Activated T-cell treated with anti-CD3 and anti-CD28 coated beads, Interleukin-2, amount 50 U/mL, for 4 hours (primary cell): ENCODE data around the gene TRIM50. TPM values are rescaled to one million over a fixed set of nuclear protein-coding genes. Genes with fewer than 3 reads are reported as not detected.
A peak's percentile ranks its signal among the peaks of the same experiment; 100 is the strongest.

Experiments
- ATAC-seq, 2 donors: fragments of 200-7000 bp; cut with Tn5 transposase; one replicate each; pipeline ENCODE4 v1.10.0; 2021
- DNase-seq: peaks from one replicate; pipeline ENCODE4 v3.0.0-alpha.2; 2020
- H3K27me3 Mint-ChIP-seq: one replicate; pipeline ENCODE4 v1.8.0; 2021; ENCODE audit warnings: low read depth, mixed read lengths
- H3K36me3 Mint-ChIP-seq: one replicate; pipeline ENCODE4 v1.8.0; 2022; ENCODE audit warnings: mixed read lengths; ENCODE audit not compliant: insufficient read depth
- H3K4me1 Mint-ChIP-seq: one replicate; pipeline ENCODE4 v1.8.0; 2021; ENCODE audit warnings: low read depth, mixed read lengths
- H3K4me3 Mint-ChIP-seq: one replicate; pipeline ENCODE4 v1.8.0; 2021; ENCODE audit warnings: mild to moderate bottlenecking, moderate library complexity, mixed read lengths
- H3K9me3 Mint-ChIP-seq: one replicate; pipeline ENCODE4 v1.8.0; 2021; ENCODE audit warnings: mixed read lengths
- total RNA-seq, 3 donors: library from RNA; stranded (reverse); gene quantifications; one replicate each; pipeline ENCODE4 v1.2.1, GENCODE V29; 2021

The TRIM50 gene
- total RNA-seq, 3 donors from 2014 or later: not detected

DNA sequence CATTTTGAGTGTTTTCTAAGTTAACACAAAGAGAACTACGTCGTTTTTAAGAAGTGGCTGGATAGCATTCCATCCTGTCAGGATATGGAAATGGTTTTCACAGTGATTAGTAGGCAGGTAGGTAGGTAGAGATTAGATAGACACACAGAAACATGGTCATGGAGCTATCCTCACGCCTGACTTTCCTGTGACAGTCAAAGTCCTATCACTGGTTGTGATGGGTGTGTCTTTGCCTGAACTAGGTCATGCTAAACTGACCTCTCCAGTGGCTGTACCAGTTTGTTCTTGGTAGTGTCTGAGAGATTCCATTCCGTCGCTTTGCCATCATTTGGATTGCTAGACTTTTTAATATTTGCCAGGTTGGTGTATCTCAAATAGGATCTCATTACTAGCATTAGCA is 28.3 kb upstream of the TRIM50 start:
- DNase-seq: no peak
- H3K4me3 Mint-ChIP-seq: no peak overlapping the region
- peaks cover 7% of the 10 kb centered on the region for H3K9me3 Mint-ChIP-seq
- peaks cover 17% of the 10 kb centered on the region for H3K27me3 Mint-ChIP-seq
- no peaks in the 10 kb centered on the region for H3K36me3 Mint-ChIP-seq
- H3K4me1 Mint-ChIP-seq: peaks cover 3% of the 10 kb centered on the region
- ATAC-seq: no peak

GRCh38 chr7:73354821-73355220 is 26.9 kb upstream of the TRIM50 start:
- Mint-ChIP-seq H3K27me3 (peaks cover 9% of the 10 kb centered on the region), H3K36me3 (no peaks in the 10 kb centered on the region), H3K9me3 (peaks cover 7% of the 10 kb centered on the region), H3K4me1 (peaks cover 3% of the 10 kb centered on the region), H3K4me3 (no peak overlapping the region)
- no peak for DNase-seq
- ATAC-seq: no peak

DNA sequence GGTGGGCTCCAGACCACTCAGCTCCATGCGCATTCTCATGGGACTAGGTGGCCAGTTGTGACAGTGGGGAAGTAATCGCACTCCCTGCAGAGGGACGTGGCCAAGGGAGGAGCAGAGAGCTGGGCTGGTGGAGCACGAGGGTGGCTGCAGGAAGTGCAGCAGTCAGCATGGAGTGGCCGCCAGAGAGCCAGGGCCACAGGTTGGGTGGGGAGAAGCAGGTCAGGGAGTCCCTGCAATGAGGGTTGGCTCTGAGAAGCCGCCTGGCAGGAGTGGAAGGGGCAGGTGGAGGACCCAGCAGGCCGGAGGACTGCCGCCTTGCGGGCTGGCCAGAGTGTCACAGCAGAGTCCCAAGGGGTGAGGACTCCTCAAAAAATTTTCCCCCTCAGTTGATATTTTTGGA is 26.3 kb upstream of the TRIM50 start:
- no peak overlapping the region for H3K4me3 Mint-ChIP-seq
- peaks cover 7% of the 10 kb centered on the region for H3K9me3 Mint-ChIP-seq
- DNase-seq (no peak), ATAC-seq (no peak)
- no peaks in the 10 kb centered on the region for H3K36me3 Mint-ChIP-seq
- H3K27me3 Mint-ChIP-seq: peaks cover 5% of the 10 kb centered on the region
- peaks cover 3% of the 10 kb centered on the region for H3K4me1 Mint-ChIP-seq

DNA sequence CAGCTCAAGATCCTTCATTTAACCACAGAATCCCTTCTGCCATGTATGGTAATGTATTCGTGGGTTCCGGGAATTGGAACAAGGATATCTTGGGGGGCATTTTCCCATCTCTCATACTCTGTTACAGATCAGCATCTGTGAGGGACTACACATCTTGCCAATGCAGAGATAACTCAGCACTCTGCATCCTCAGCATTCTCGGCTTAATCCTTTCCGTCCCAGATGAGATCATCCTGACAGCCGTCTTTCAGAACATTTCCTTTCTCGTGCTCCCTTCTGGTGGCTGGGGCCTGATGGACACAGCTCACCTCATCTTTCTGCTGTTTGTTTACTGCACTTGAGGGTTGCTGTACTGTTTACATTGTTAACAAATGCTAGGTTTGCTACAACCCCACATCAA is 25.4 kb upstream of the TRIM50 start:
- no peak for DNase-seq
- H3K36me3 Mint-ChIP-seq: no peaks in the 10 kb centered on the region
- peaks cover 4% of the 10 kb centered on the region for H3K27me3 Mint-ChIP-seq
- peaks cover 3% of the 10 kb centered on the region for H3K4me1 Mint-ChIP-seq
- ATAC-seq: no peak
- H3K4me3 Mint-ChIP-seq: no peak overlapping the region
- peaks cover 7% of the 10 kb centered on the region for H3K9me3 Mint-ChIP-seq

DNA sequence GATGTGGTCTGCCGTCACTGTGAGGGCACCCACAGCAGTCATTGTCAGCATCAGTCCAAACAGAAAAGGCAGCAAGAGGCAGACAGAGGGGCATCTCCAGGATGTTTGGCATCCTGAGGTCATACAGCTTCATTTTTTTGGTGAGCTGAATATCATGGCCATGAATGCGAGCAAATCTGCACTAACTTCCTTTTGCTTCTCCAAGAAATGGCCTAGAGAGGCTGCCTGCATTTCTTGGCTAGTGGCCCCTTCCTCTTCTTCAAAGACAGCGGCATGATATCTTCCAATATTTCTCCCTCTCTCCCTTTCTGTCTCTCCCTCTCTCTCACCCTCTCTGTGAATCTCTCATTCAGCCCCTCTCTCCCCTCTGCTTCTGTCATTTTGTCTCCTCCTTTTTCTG is 24.9 kb upstream of the TRIM50 start:
- ATAC-seq: no peak

GRCh38 chr7:73351447-73352167 is 23.7 kb upstream of the TRIM50 start:
- peak in 1 of 2 donors; percentile 34 for ATAC-seq
- Mint-ChIP-seq H3K4me1 (no peaks in the 10 kb centered on the region), H3K36me3 (no peaks in the 10 kb centered on the region), H3K4me3 (no peak overlapping the region), H3K27me3 (no peaks in the 10 kb centered on the region), H3K9me3 (peaks cover 7% of the 10 kb centered on the region)
- no peak for DNase-seq

More for the DNA sequence above, 24.9 kb upstream of the TRIM50 start:
- Mint-ChIP-seq H3K9me3 (peaks cover 7% of the 10 kb centered on the region), H3K4me1 (no peaks in the 10 kb centered on the region), H3K4me3 (no peak overlapping the region), H3K36me3 (no peaks in the 10 kb centered on the region), H3K27me3 (peaks cover 4% of the 10 kb centered on the region)
- no peak for DNase-seq

- Mint-ChIP-seq H3K4me3 (no peak overlapping the region), H3K9me3 (peaks cover 7% of the 10 kb centered on the region), H3K27me3 (peaks cover 4% of the 10 kb centered on the region), H3K36me3 (no peaks in the 10 kb centered on the region), H3K4me1 (no peaks in the 10 kb centered on the region)
- DNase-seq (no peak), ATAC-seq (no peak)
These were observed 22.6 kb upstream of the TRIM50 start for GRCh38 chr7:73350306-73351068.

GRCh38 chr7:73349763-73350162 is 21.9 kb upstream of the TRIM50 start:
- Mint-ChIP-seq H3K27me3 (peaks cover 5% of the 10 kb centered on the region), H3K36me3 (no peaks in the 10 kb centered on the region), H3K4me1 (no peaks in the 10 kb centered on the region), H3K4me3 (no peak overlapping the region), H3K9me3 (peaks cover 7% of the 10 kb centered on the region)
- ATAC-seq: no peak
- no peak for DNase-seq

GRCh38 chr7:73345951-73346350 is 18.1 kb upstream of the TRIM50 start:
- H3K4me1 Mint-ChIP-seq: no peaks in the 10 kb centered on the region
- H3K4me3 Mint-ChIP-seq: no peak overlapping the region
- H3K27me3 Mint-ChIP-seq: peaks cover 18% of the 10 kb centered on the region
- H3K9me3 Mint-ChIP-seq: no peaks in the 10 kb centered on the region
- ATAC-seq: no peak
- no peaks in the 10 kb centered on the region for H3K36me3 Mint-ChIP-seq
- no peak for DNase-seq

GRCh38 chr7:73345538-73345937 is 17.7 kb upstream of the TRIM50 start:
- no peaks in the 10 kb centered on the region for H3K9me3 Mint-ChIP-seq
- DNase-seq: no peak
- H3K4me3 Mint-ChIP-seq: no peak overlapping the region
- no peak for ATAC-seq
- H3K27me3 Mint-ChIP-seq: peaks cover 18% of the 10 kb centered on the region
- no peaks in the 10 kb centered on the region for H3K36me3 Mint-ChIP-seq
- no peaks in the 10 kb centered on the region for H3K4me1 Mint-ChIP-seq

GRCh38 chr7:73343671-73344380 is 15.9 kb upstream of the TRIM50 start:
- Mint-ChIP-seq H3K4me1 (no peaks in the 10 kb centered on the region), H3K36me3 (no peaks in the 10 kb centered on the region)

GRCh38 chr7:73342645-73343044 is 14.8 kb upstream of the TRIM50 start:
- ATAC-seq: no peak
- DNase-seq: no peak
- peaks cover 18% of the 10 kb centered on the region for H3K27me3 Mint-ChIP-seq
- H3K4me3 Mint-ChIP-seq: no peak overlapping the region
- H3K4me1 Mint-ChIP-seq: no peaks in the 10 kb centered on the region
- no peaks in the 10 kb centered on the region for H3K9me3 Mint-ChIP-seq
- no peaks in the 10 kb centered on the region for H3K36me3 Mint-ChIP-seq

More at GRCh38 chr7:73343671-73344380, 15.9 kb upstream of the TRIM50 start:
- no peak overlapping the region for H3K4me3 Mint-ChIP-seq
- H3K9me3 Mint-ChIP-seq: no peaks in the 10 kb centered on the region
- peaks cover 18% of the 10 kb centered on the region for H3K27me3 Mint-ChIP-seq
- ATAC-seq (no peak), DNase-seq (no peak)

DNA sequence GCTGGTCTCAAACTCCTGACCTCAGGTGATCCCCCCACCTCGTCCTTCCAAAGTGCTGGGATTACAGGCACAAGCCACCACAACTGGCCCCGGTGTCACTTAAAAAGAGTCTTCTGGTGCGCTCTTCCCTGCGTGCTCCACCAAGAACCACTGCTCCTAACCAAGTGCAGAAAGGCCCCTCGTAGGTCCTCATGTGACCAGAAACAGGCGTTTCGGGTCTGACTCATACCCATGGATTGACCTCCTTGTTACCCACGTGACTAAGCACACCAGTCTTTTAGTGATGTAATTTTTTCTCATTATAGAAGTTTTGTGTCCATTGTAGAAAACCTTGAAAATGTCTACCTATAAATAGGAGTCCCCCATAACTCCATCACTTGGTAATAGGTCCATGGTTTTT is 14.0 kb upstream of the TRIM50 start:
- no peak for DNase-seq
- no peaks in the 10 kb centered on the region for H3K9me3 Mint-ChIP-seq
- ATAC-seq: no peak

GRCh38 chr7:73340514-73340913 is 12.6 kb upstream of the TRIM50 start:
- Mint-ChIP-seq H3K27me3 (peaks cover 14% of the 10 kb centered on the region), H3K9me3 (no peaks in the 10 kb centered on the region), H3K4me3 (no peak overlapping the region), H3K4me1 (no peaks in the 10 kb centered on the region), H3K36me3 (no peaks in the 10 kb centered on the region)
- DNase-seq: no peak
- no peak for ATAC-seq

More for the DNA sequence above, 14.0 kb upstream of the TRIM50 start:
- Mint-ChIP-seq H3K4me1 (no peaks in the 10 kb centered on the region), H3K27me3 (peaks cover 18% of the 10 kb centered on the region), H3K36me3 (no peaks in the 10 kb centered on the region), H3K4me3 (no peak overlapping the region)
